Muscle layer of duodenum (tissue), 2 donors: ENCODE measurements around the gene AKT3.
A peak's percentile ranks its signal among the peaks of the same experiment; 100 is the strongest.
"Not testable (repeated sequence)": the region's sequence is repeated elsewhere in the genome, so short reads cannot be mapped to it uniquely, and the experiment has no call there.

Source experiments
- H3K27ac ChIP-seq: one replicate; pipeline ENCODE4 v1.7.0; 2013; ENCODE audit warnings: mild to moderate bottlenecking, low read length
- H3K27me3 ChIP-seq: one replicate; pipeline ENCODE4 v1.7.0; 2013; ENCODE audit warnings: low read depth, mild to moderate bottlenecking, control low read depth, low read length
- H3K36me3 ChIP-seq, 2 donors: one replicate each; pipeline ENCODE4 v1.7.0; 2013; ENCODE audit warnings: low read length in 2 of 2, control low read depth in 1 of 2, mild to moderate bottlenecking in 1 of 2; ENCODE audit not compliant: insufficient read depth in 2 of 2, control insufficient read depth in 1 of 2
- H3K4me1 ChIP-seq, 2 donors: one replicate each; pipeline ENCODE4 v1.7.0; 2013; ENCODE audit warnings: low read length in 2 of 2, mild to moderate bottlenecking in 2 of 2, control low read depth in 1 of 2, moderate library complexity in 1 of 2; ENCODE audit not compliant: insufficient read depth in 2 of 2, control insufficient read depth in 1 of 2
- H3K4me3 ChIP-seq, 2 donors: one replicate each; pipeline ENCODE4 v1.7.0; 2013; ENCODE audit warnings: low read length in 2 of 2, low read depth in 1 of 2, mild to moderate bottlenecking in 1 of 2
- H3K9me3 ChIP-seq, 2 donors: one replicate each; pipeline ENCODE4 v1.7.0; 2013; ENCODE audit warnings: low read length in 2 of 2, control low read depth in 1 of 2, mild to moderate bottlenecking in 1 of 2; ENCODE audit not compliant: control insufficient read depth in 1 of 2
- donor health status: healthy.

AKT3 gene

DNA sequence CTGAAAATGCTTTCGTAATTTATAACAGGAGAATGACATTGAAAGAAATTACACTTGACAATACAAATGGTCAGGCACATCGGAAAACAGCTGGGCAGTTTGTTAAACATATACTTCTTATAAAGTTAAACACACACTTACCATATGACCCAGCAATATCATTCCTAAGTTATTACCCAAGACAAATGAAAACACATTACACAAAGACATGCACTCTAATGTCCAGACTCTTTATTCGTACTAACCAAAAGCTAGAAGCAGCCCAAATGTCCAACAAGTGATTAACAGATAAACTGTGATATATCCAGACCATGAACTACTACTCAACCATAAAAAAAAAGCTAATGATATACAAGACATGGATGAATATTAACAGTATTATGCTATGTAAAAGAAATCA, 8.5 kb downstream of the AKT3 start:
- Histone ChIP-seq H3K4me3 (no peak overlapping the region), H3K27ac (no peak overlapping the region), H3K4me1 (peaks cover 0 to 12% of the 10 kb centered on the region in 2 donors), H3K27me3 (no peaks in the 10 kb centered on the region), H3K9me3 (peaks cover 0 to 3% of the 10 kb centered on the region in 2 donors), H3K36me3 (peaks cover 0 to 3% of the 10 kb centered on the region in 2 donors)

DNA sequence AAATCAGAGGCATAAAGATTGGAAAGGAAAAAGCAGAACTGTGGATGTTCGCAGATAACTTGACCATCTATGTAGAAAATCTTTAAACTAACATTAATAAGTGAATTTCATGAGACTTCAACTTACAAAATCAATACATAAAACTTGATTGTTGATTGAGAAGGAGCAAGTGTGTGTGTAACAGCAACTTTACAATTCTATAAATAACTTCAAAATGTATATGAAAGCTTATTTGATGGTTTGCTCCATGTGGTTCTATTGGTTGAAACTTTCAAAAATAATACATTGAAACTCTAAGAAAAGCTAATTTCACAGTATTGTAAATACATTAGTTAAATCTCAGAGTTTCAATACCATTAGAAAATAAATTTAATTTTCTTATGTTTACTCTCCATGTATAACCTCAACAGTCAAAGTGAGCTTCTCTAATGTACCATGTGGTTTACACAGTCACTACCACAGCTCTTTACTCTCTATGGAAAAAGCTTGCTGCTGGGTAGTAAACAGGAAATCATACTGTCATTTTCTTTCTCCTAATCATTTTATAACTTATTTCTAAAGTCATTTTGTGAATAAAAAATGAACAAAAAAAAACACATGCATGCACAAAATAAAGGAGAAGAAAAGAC, 12.0 kb downstream of the AKT3 start:
- H3K27ac ChIP-seq, result no peak overlapping the region
- peaks cover 0 to 6% of the 10 kb centered on the region in 2 donors for H3K4me1 ChIP-seq
- peaks cover 3 to 8% of the 10 kb centered on the region in 2 donors for H3K9me3 ChIP-seq
- H3K4me3 ChIP-seq, result no peak overlapping the region
- H3K27me3 ChIP-seq, result no peaks in the 10 kb centered on the region
- peaks cover 0 to 3% of the 10 kb centered on the region in 2 donors for H3K36me3 ChIP-seq

DNA sequence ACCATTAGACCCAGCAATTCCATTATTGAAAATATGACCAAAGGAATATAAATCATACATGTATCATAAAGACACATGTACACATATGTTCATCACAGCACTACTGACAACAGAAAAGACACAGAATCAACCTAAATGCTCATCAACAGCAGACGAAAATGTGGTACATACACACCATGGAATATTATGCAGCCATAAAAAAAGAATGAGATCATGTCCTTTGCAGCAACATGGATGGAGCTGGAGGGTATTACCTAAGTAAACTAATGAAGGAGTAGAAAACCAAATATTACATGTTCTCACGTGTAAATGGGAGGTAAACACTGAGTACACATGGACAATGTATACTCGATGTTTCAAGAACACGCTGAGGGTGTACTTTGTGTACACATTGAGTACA, 15.9 kb downstream of the AKT3 start:
- H3K36me3 ChIP-seq, result peaks cover 0 to 3% of the 10 kb centered on the region in 2 donors
- H3K27me3 ChIP-seq, result no peaks in the 10 kb centered on the region
- peaks cover 3 to 8% of the 10 kb centered on the region in 2 donors for H3K9me3 ChIP-seq
- H3K4me1 ChIP-seq, result peaks cover 0 to 11% of the 10 kb centered on the region in 2 donors
- no peak overlapping the region for H3K27ac ChIP-seq
- H3K4me3 ChIP-seq, result no peak overlapping the region

DNA sequence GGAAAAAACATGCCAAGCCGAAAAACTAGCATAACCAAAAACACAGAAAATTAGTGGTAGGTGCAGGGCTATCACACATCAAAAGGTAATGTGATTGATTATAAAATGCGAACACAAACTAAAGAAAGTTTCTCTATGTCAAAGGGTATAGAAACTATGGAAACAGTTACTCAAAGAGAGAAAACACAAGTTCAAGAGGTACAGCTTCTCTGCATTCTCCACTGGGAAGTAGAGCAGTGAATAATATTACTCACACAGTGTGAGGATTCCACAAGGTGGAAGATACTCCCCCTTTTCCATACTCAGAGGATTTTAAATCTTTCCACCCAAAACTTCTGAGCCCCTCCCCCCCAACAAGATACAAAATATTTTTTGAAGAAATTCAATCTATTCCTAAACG, 18.6 kb downstream of the AKT3 start:
- peaks cover 3 to 5% of the 10 kb centered on the region in 2 donors for H3K9me3 ChIP-seq
- no peaks in the 10 kb centered on the region for H3K27me3 ChIP-seq
- H3K4me1 ChIP-seq, result peaks cover 0 to 11% of the 10 kb centered on the region in 2 donors
- no peak overlapping the region for H3K27ac ChIP-seq
- peaks cover 0 to 4% of the 10 kb centered on the region in 2 donors for H3K36me3 ChIP-seq
- no peak overlapping the region for H3K4me3 ChIP-seq

DNA sequence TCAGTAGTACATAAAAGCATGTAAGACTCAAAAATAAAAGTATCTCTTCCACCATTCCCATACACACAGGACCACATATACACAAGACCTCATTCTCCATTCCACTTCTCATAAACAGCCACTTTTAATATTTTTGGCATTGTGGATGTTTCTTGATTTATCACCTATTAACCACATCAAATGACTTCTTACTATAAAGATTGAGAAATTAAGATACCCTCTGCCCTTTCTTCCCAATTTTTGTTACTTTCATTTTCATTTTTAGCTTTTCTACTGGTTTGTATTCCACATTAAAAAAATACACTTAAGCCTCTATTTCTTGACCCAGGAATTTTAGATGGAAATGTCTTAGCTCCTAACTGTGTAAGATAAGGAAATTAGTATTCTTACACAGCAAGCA, 22.8 kb downstream of the AKT3 start:
- peaks cover 0 to 4% of the 10 kb centered on the region in 2 donors for H3K36me3 ChIP-seq
- peak overlapping the region in 1 of 2 donors; percentile 9 for H3K4me3 ChIP-seq
- no peaks in the 10 kb centered on the region for H3K9me3 ChIP-seq
- H3K27me3 ChIP-seq, result no peaks in the 10 kb centered on the region
- no peak overlapping the region for H3K27ac ChIP-seq
- peaks cover 0 to 11% of the 10 kb centered on the region in 2 donors for H3K4me1 ChIP-seq

DNA sequence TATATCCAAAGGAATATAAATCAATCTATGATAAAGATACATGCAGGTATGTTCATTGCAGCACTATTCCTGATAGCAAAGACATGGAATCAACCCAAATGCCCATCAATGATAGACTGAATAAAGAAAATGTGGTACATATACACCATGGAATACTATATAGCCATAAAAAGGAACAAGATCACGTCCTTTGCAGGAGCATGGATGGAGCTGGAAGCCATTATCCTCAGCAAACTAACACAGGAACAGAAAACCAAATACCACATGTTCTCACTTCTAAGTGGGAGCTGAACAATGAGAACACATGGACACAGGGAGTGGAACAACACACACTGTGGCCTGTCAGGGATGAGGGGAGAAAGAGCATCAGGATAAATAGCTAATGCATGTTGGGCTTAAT, 25.1 kb downstream of the AKT3 start:
- H3K4me3 ChIP-seq, H3K27me3 ChIP-seq, H3K36me3 ChIP-seq, H3K27ac ChIP-seq, H3K4me1 ChIP-seq: not testable (repeated sequence)
- peaks cover 0 to 15% of the 10 kb centered on the region in 2 donors for H3K9me3 ChIP-seq

DNA sequence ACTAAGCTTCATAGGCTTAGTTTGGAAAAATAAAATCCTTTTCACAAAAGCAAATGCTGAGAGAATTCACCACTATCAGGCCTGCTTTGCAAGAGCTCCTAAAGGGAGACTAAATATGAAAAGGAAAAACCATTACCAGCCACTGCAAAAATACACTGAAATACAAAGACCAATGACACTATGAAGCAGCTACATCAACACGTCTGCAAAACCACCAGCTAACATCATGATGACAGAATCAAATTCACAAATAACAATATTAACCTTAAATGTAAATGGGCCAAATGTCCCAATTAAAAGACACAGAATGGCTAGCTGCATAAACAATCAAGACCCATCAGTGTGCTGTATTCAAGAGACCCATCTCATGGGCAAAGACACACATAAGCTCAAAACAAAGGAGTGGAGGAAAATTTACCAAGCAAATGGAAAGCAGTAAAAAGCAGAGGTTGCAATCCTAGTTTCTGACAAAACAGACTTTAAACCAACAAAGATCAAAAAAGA, 28.8 kb downstream of the AKT3 start:
- Histone ChIP-seq H3K9me3 (peaks cover 0 to 15% of the 10 kb centered on the region in 2 donors), H3K4me3 (no peak overlapping the region), H3K4me1 (no peaks in the 10 kb centered on the region), H3K27me3 (no peaks in the 10 kb centered on the region), H3K36me3 (peaks cover 0 to 9% of the 10 kb centered on the region in 2 donors), H3K27ac (no peak overlapping the region)

DNA sequence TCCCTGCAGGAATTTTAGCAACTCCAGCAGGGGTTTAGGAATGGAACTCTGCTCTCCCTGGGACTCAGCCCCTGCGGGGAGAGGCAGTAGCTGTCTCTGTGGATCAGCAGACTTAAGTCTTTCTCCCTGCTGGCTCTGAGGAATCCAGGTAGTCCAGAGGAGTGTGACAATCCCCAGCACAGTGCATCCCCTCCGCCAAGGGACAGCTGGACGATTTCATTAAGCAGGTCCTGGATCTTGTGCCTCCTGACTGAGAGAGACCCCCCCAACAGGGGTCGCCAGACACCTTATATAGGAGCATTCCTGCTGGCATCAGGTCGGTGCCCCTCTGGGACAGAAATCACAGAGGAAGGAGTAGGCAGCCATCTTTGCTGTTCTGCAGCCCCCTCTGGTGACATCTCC, 30.6 kb downstream of the AKT3 start:
- Histone ChIP-seq H3K36me3 (peaks cover 0 to 11% of the 10 kb centered on the region in 2 donors), H3K4me3 (no peak overlapping the region), H3K9me3 (peaks cover 0 to 22% of the 10 kb centered on the region in 2 donors), H3K4me1 (no peaks in the 10 kb centered on the region), H3K27me3 (no peaks in the 10 kb centered on the region), H3K27ac (no peak overlapping the region)

DNA sequence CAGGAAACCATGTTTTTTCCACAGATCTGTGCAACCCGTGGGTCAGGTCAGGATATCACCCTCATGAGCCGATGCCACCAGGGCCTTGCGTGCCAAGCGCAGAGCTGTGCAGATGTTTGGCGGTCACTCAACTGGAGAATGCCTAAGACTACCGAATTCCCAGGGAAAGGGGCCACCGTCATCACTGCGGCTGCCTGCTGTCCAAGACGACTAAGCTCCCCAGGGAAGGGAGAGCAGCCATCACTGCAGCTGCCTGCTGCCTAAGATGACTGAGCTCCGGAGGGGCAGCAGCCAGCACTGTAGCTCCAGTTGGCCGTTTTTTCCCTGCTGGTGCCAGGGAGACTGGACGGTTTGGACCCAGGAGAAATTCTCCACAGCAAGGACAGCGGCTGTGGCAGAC, 31.1 kb downstream of the AKT3 start:
- H3K4me1 ChIP-seq, result no peaks in the 10 kb centered on the region
- H3K9me3 ChIP-seq, result peaks cover 0 to 22% of the 10 kb centered on the region in 2 donors
- no peak overlapping the region for H3K27ac ChIP-seq
- H3K27me3 ChIP-seq, result no peaks in the 10 kb centered on the region
- peaks cover 0 to 13% of the 10 kb centered on the region in 2 donors for H3K36me3 ChIP-seq
- no peak overlapping the region for H3K4me3 ChIP-seq

DNA sequence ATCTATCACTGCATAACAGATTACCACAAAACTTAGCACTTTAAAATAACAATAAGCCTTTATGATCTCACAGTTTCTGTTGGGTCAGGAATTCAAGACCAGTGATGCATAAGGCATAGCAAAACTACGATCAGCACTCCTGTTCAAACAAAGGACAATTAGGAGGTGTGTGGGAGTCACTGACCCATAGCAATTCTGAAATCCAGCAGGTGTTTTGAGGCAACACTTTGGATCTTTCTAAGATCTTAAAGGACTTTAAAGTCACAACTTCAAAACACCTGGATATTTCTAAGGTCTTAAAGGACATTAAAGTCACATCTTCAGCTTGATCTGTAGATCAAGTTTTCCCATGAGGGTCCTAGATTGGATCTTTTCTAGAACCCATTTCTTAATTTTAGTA, 35.3 kb downstream of the AKT3 start:
- Histone ChIP-seq H3K36me3 (peaks cover 0 to 13% of the 10 kb centered on the region in 2 donors), H3K4me1 (no peaks in the 10 kb centered on the region), H3K9me3 (peaks cover 0 to 7% of the 10 kb centered on the region in 2 donors), H3K4me3 (no peak overlapping the region), H3K27ac (no peak overlapping the region), H3K27me3 (no peaks in the 10 kb centered on the region)

DNA sequence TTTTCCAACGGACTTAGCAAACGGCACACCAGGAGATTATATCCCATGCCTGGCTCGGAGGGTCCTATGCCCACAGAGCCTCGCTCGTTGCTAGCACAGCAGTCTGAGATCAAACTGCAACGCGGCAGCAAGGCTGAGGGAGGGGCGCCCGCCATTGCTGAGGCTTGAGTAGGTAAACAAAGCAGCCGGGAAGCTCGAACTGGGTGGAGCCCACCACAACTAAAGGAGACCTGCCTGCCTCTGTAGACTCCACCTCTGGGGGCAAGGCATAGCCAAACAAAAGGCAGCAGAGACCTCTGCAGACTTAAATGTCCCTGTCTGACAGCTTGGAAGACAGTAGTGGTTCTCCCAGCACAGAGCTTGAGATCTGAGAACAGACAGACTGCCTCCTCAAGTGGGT, 42.7 kb downstream of the AKT3 start:
- not testable (repeated sequence) for H3K27ac ChIP-seq, H3K9me3 ChIP-seq, H3K4me1 ChIP-seq, H3K27me3 ChIP-seq, H3K36me3 ChIP-seq, H3K4me3 ChIP-seq

DNA sequence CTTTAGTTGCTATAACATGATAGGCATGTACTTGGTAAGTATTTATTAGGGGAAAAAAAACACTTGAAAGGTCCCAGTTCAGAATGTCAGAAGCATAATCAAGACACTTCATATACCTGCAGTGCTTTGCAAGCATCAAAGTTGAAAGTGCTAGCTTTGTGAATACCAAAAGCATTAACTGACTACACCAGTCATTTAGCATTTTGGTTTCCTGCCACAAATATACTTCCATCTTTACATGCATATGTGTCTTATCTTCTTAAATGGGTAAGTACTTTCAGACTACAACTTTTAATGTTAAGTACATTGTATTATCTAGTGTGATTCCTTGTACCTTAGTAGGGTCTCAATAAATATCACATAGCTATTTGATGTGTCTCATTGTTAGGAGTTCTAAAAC, 43.7 kb downstream of the AKT3 start:
- Histone ChIP-seq H3K36me3 (no peaks in the 10 kb centered on the region), H3K4me3 (no peak overlapping the region), H3K27ac (no peak overlapping the region), H3K4me1 (peaks cover 0 to 6% of the 10 kb centered on the region in 2 donors), H3K27me3 (no peaks in the 10 kb centered on the region), H3K9me3 (no peaks in the 10 kb centered on the region)
